ENCODE measurements around the gene ATP1A3.
"Not testable (repeated sequence)": the region's sequence is repeated elsewhere in the genome, so short reads cannot be mapped to it uniquely, and the experiment has no call there.

The ATP1A3 gene

GRCh38 chr19:41994994-41995958 is 1.2 kb upstream of the ATP1A3 start:
- peaks cover 62% of the 10 kb centered on the region for H3K27me3 ChIP-seq (ENCODE audit: control insufficient read depth, insufficient read depth, low read length)

GRCh38 chr19:41994521-41994971 is 516 bp upstream of the ATP1A3 start:
- no peak overlapping the region for H3K27ac ChIP-seq (ENCODE audit: low read length)
- H3K4me1 ChIP-seq (ENCODE audit: control insufficient read depth, low read depth, low read length) = peaks cover 8% of the 10 kb centered on the region
- H3K9ac ChIP-seq (ENCODE audit: low read length) = no peak overlapping the region
- peaks cover 54% of the 10 kb centered on the region for H3K27me3 ChIP-seq (ENCODE audit: control insufficient read depth, insufficient read depth, low read length)
- no peaks in the 10 kb centered on the region for H3K9me3 ChIP-seq (ENCODE audit: control insufficient read depth, low read depth, low read length)
- no peak overlapping the region for H3K4me3 ChIP-seq (ENCODE audit: low read length)
- H3K36me3 ChIP-seq (ENCODE audit: control insufficient read depth, low read depth, low read length) = no peaks in the 10 kb centered on the region

More at GRCh38 chr19:41994994-41995958, 1.2 kb upstream of the ATP1A3 start:
- peaks cover 8% of the 10 kb centered on the region for H3K4me1 ChIP-seq (ENCODE audit: control insufficient read depth, low read depth, low read length)
- H3K9me3 ChIP-seq (ENCODE audit: control insufficient read depth, low read depth, low read length) = no peaks in the 10 kb centered on the region
- no peak overlapping the region for H3K27ac ChIP-seq (ENCODE audit: low read length)
- no peaks in the 10 kb centered on the region for H3K36me3 ChIP-seq (ENCODE audit: control insufficient read depth, low read depth, low read length)
- no peak overlapping the region for H3K4me3 ChIP-seq (ENCODE audit: low read length)
- no peak overlapping the region for H3K9ac ChIP-seq (ENCODE audit: low read length)

DNA sequence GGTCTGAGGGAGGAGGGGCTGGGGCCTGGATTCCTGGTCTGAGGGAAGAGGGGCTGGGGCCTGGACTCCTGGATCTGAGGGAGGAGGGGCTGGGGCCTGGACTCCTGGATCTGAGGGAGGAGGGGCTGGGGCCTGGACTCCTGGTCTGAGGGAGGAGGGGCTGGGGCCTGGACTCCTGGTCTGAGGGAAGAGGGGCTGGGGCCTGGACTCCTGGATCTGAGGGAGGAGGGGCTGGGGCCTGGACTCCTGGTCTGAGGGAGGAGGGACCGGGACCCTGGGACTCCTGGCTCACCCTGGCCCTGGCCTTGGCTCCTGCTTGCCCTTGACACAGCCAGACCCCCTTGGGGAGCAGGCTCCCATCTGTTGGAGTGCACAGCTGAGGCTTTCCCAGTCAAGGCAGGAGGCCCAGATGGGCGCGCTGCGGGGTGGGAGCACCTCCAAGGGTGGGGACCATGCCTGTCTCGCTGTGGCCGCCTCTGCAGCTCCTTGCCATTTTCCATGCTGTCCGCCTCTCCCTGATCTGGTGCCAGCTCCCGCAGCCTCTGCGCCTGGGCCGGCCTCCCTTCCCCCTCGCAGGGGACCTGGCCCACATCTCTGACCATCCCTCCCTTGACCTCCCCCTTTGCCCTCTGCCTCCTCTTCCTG is 2.0 kb downstream of the ATP1A3 start:
- H3K27ac ChIP-seq (ENCODE audit: low read length); H3K9me3 ChIP-seq (ENCODE audit: control insufficient read depth, low read depth, low read length); H3K4me1 ChIP-seq (ENCODE audit: control insufficient read depth, low read depth, low read length); H3K9ac ChIP-seq (ENCODE audit: low read length); H3K36me3 ChIP-seq (ENCODE audit: control insufficient read depth, low read depth, low read length); H3K4me3 ChIP-seq (ENCODE audit: low read length): not testable (repeated sequence)
- H3K27me3 ChIP-seq (ENCODE audit: control insufficient read depth, insufficient read depth, low read length) = peaks cover 34% of the 10 kb centered on the region

- Histone ChIP-seq H3K27ac (ENCODE audit: low read length) (no peak overlapping the region), H3K36me3 (ENCODE audit: control insufficient read depth, low read depth, low read length) (peaks cover 11% of the 10 kb centered on the region), H3K9me3 (ENCODE audit: control insufficient read depth, low read depth, low read length) (no peaks in the 10 kb centered on the region), H3K4me3 (ENCODE audit: low read length) (no peak overlapping the region), H3K27me3 (ENCODE audit: control insufficient read depth, insufficient read depth, low read length) (peaks cover 24% of the 10 kb centered on the region), H3K9ac (ENCODE audit: low read length) (no peak overlapping the region), H3K4me1 (ENCODE audit: control insufficient read depth, low read depth, low read length) (no peaks in the 10 kb centered on the region)
These were observed 3.0 kb downstream of the ATP1A3 start for GRCh38 chr19:41991025-41991424.

- H3K9me3 ChIP-seq (ENCODE audit: control insufficient read depth, low read depth, low read length) = no peaks in the 10 kb centered on the region
- H3K27me3 ChIP-seq (ENCODE audit: control insufficient read depth, insufficient read depth, low read length) = peaks cover 20% of the 10 kb centered on the region
- no peak overlapping the region for H3K9ac ChIP-seq (ENCODE audit: low read length)
- H3K4me3 ChIP-seq (ENCODE audit: low read length) = no peak overlapping the region
- peaks cover 11% of the 10 kb centered on the region for H3K36me3 ChIP-seq (ENCODE audit: control insufficient read depth, low read depth, low read length)
- H3K4me1 ChIP-seq (ENCODE audit: control insufficient read depth, low read depth, low read length) = no peaks in the 10 kb centered on the region
- no peak overlapping the region for H3K27ac ChIP-seq (ENCODE audit: low read length)
These were observed 3.4 kb downstream of the ATP1A3 start for GRCh38 chr19:41990615-41991014.

DNA sequence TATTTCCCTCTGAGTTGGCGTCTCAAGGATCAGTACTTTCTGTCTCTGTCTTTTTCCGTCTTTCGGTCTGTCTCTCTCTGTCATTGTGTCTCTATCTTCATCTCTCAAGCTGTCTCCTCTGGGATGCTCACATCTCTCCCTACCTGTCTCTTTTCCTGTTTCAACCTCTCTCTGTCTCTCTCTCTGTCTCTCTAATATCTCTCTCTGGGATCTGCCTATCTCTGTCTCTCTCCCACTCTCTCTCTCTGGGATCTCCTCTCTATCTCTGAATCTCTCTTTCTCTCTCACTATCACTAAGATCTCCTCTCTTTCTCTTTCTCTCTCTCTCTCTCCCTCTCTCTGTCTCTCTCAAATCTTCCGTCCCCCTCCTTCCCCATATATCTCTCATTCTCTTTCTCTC is 4.0 kb downstream of the ATP1A3 start:
- Histone ChIP-seq H3K4me3 (ENCODE audit: low read length) (no peak overlapping the region), H3K27me3 (ENCODE audit: control insufficient read depth, insufficient read depth, low read length) (peaks cover 14% of the 10 kb centered on the region), H3K9ac (ENCODE audit: low read length) (no peak overlapping the region), H3K4me1 (ENCODE audit: control insufficient read depth, low read depth, low read length) (no peaks in the 10 kb centered on the region), H3K27ac (ENCODE audit: low read length) (no peak overlapping the region), H3K36me3 (ENCODE audit: control insufficient read depth, low read depth, low read length) (peaks cover 16% of the 10 kb centered on the region), H3K9me3 (ENCODE audit: control insufficient read depth, low read depth, low read length) (no peaks in the 10 kb centered on the region)

- Histone ChIP-seq H3K4me3 (ENCODE audit: low read length) (no peak overlapping the region), H3K9me3 (ENCODE audit: control insufficient read depth, low read depth, low read length) (no peaks in the 10 kb centered on the region), H3K27me3 (ENCODE audit: control insufficient read depth, insufficient read depth, low read length) (peaks cover 7% of the 10 kb centered on the region), H3K27ac (ENCODE audit: low read length) (no peak overlapping the region), H3K4me1 (ENCODE audit: control insufficient read depth, low read depth, low read length) (no peaks in the 10 kb centered on the region), H3K36me3 (ENCODE audit: control insufficient read depth, low read depth, low read length) (peaks cover 16% of the 10 kb centered on the region), H3K9ac (ENCODE audit: low read length) (no peak overlapping the region)
These were observed 5.1 kb downstream of the ATP1A3 start for GRCh38 chr19:41988947-41989346.

DNA sequence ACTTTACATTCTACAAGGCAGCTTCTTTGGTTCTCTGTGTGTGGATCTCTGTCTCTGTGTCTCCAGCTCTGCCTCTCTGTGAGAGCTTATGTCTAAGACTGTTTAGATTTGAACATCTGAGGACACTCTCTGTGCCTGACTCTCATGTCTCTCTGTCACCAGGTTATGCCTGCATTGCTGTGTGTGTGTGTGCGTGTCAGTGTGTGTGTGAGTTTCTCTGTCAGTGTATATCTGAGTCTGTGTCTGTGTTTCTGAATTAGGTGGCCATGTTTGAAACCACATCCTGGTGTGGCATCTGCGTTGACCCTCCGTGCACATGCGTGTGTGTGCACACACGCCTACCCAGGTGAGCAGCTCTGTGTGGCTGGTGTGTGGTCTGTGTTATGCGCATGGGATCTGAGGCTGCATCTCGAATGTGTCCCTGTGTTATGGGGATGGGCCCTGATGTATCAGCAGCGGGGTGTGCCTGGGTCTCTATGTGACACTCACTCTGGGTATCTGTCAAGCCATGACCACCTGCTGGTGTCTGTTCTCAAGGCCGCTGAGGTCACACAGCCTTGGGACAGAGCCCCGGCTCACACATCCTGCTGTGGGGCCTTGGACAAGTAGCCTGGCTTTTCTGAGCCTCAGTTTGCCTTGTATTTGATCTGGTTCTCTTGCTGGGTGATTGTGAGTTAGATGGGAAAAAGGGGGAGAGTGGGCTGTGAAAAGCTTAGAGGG is 6.7 kb downstream of the ATP1A3 start:
- Histone ChIP-seq H3K4me1 (ENCODE audit: control insufficient read depth, low read depth, low read length) (no peaks in the 10 kb centered on the region), H3K9me3 (ENCODE audit: control insufficient read depth, low read depth, low read length) (no peaks in the 10 kb centered on the region), H3K27ac (ENCODE audit: low read length) (no peak overlapping the region), H3K36me3 (ENCODE audit: control insufficient read depth, low read depth, low read length) (peaks cover 16% of the 10 kb centered on the region), H3K9ac (ENCODE audit: low read length) (no peak overlapping the region), H3K4me3 (ENCODE audit: low read length) (no peak overlapping the region), H3K27me3 (ENCODE audit: control insufficient read depth, insufficient read depth, low read length) (no peaks in the 10 kb centered on the region)

- Histone ChIP-seq H3K27me3 (ENCODE audit: control insufficient read depth, insufficient read depth, low read length) (no peaks in the 10 kb centered on the region), H3K4me1 (ENCODE audit: control insufficient read depth, low read depth, low read length) (no peaks in the 10 kb centered on the region), H3K9ac (ENCODE audit: low read length) (no peak overlapping the region), H3K4me3 (ENCODE audit: low read length) (no peak overlapping the region), H3K9me3 (ENCODE audit: control insufficient read depth, low read depth, low read length) (no peaks in the 10 kb centered on the region), H3K36me3 (ENCODE audit: control insufficient read depth, low read depth, low read length) (peaks cover 21% of the 10 kb centered on the region), H3K27ac (ENCODE audit: low read length) (no peak overlapping the region)
These were observed 9.1 kb downstream of the ATP1A3 start for GRCh38 chr19:41984961-41985360.

DNA sequence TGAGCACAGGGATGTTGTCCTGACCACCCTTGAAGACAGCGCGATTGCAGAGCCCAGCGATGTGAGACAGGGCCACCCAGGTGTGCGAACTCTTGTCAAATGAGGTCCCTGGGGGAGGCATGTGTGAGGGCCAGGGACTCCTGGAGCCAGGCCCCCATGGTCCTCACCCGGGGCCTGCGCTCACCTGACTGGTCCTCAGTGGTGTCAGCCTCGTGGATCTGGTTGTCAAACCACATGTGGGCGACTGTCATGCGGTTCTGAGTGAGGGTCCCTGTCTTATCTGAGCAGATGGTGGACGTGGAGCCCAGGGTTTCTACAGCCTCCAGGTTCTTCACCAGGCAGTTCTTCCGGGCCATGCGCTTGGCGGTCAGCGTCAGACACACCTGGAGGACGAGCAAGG is 12.3 kb downstream of the ATP1A3 start:
- Histone ChIP-seq H3K4me1 (ENCODE audit: control insufficient read depth, low read depth, low read length) (no peaks in the 10 kb centered on the region), H3K4me3 (ENCODE audit: low read length) (no peak overlapping the region), H3K9me3 (ENCODE audit: control insufficient read depth, low read depth, low read length) (no peaks in the 10 kb centered on the region), H3K36me3 (ENCODE audit: control insufficient read depth, low read depth, low read length) (peaks cover 12% of the 10 kb centered on the region), H3K27ac (ENCODE audit: low read length) (no peak overlapping the region), H3K9ac (ENCODE audit: low read length) (no peak overlapping the region), H3K27me3 (ENCODE audit: control insufficient read depth, insufficient read depth, low read length) (no peaks in the 10 kb centered on the region)

DNA sequence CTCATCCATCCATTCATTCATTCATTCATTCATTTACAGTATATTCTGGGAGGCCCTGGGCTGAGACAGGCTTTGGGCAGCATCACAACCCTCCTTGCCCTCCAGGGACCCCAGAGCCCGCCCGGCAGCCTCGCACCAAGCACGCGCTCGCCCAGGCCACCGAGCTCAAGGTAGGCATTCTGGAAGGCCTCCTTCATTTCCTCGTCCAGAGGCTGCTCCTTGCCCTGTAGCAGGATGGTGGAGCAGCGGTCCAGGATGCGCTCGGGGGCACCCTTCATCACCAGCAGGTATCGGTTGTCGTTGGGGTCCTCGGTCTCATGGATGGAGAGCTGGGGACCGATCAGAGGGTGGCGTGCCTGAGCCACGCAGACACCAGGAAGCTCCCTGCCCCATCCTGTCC is 15.6 kb downstream of the ATP1A3 start:
- Histone ChIP-seq H3K9ac (ENCODE audit: low read length) (no peak overlapping the region), H3K27me3 (ENCODE audit: control insufficient read depth, insufficient read depth, low read length) (no peaks in the 10 kb centered on the region), H3K4me1 (ENCODE audit: control insufficient read depth, low read depth, low read length) (no peaks in the 10 kb centered on the region), H3K4me3 (ENCODE audit: low read length) (no peak overlapping the region), H3K36me3 (ENCODE audit: control insufficient read depth, low read depth, low read length) (peaks cover 12% of the 10 kb centered on the region), H3K9me3 (ENCODE audit: control insufficient read depth, low read depth, low read length) (no peaks in the 10 kb centered on the region), H3K27ac (ENCODE audit: low read length) (no peak overlapping the region)

Measured in iPS-18a (cell line).